ENCODE results near the gene RAD9A. TPM values are rescaled to one million over a fixed set of nuclear protein-coding genes. Genes with fewer than 3 reads are reported as not detected.

The RAD9A gene
- total and polyA plus RNA-seq, 9 of the 15 experiments (the other 6 are each of a cell fraction or from before 2014, with no cell fraction given), result 1.4 to 41.2 (median 16.1) TPM

DNA sequence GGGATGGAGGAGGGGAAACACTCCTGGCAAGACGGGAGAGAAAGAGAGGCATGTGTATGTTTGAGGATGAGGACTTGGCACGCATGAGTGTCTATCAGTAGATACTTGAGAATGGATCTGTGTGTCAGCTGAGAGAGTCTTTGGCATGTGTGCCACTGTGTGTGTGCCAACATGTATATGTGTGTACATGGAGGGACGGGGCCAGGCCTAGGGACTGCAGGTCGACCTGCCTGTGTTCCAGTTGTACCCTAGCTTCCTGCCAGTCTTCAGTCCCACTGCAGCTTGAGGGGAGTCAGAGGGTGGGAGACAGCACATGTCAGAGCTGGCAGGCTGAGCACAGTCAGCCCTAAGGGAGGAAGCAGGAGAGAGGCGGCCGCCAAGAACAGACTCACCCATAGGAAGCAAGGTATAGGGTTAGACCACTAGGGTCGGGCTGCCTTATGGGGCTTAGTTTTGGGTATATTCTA is 24.0 kb upstream of the RAD9A start:
- WGBS (ENCODE audit: insufficient coverage, low coverage, missing lambda C conversion rate), result 56% methylated on average over 5 of the region's 7 CpGs
- Histone ChIP-seq H3K9me1 (ENCODE audit: control insufficient read depth, insufficient read depth, low read length) (no peaks in the 10 kb centered on the region), H4K20me1 (replicated peaks; ENCODE audit: control insufficient read depth, insufficient read depth, low read length) (no peaks in the 10 kb centered on the region), H3K4me2 (ENCODE audit: insufficient read depth, low read length) (no peak overlapping the region), H3K36me3 (ENCODE audit: control insufficient read depth, insufficient read depth, low read length) (peaks cover 5% of the 10 kb centered on the region; the same call in 1 of the 3 replicates), H3K27ac (ENCODE audit: extremely low read depth, low read depth, low read length) (no peak overlapping the region), H3K27me3 (ENCODE audit: control insufficient read depth in 2 of 2, insufficient read depth in 2 of 2, low read length in 2 of 2) (no peaks in the 10 kb centered on the region), H2AFZ (ENCODE audit: low read depth, low read length) (no peak overlapping the region), H3K79me2 (ENCODE audit: control insufficient read depth, insufficient read depth, low read length) (peaks cover 23% of the 10 kb centered on the region; the same call in 1 of the 3 replicates), H3K4me3 (no peak overlapping the region), H3K9ac (ENCODE audit: insufficient read depth in 1 of 2, low read depth in 2 of 2, low read length in 2 of 2) (peak overlapping the region in 1 of 2 experiments; percentile 31; a peak in 1 of 4 replicates), H3K9me3 (replicated peaks; ENCODE audit: control insufficient read depth, insufficient read depth, low read depth, low read length) (no peaks in the 10 kb centered on the region), H3K4me1 (replicated peaks in 1 of 2; ENCODE audit: control insufficient read depth in 2 of 2, insufficient read depth in 2 of 2, low read length in 2 of 2) (peaks cover 28 to 65% of the 10 kb centered on the region in 2 experiments)
- in situ Hi-C loops (cut with MboI) (no loop called here), intact Hi-C loops (cut with micrococcal nuclease) (no loop called here)
- no peak for DNase-seq (ENCODE audit: extremely low read depth in 1 of 4, low spot score in 3 of 4)
- no peak for ATAC-seq
- BruUV-seq (replicated peaks), result no TSS peak
- CTCF ChIA-PET (ENCODE audit: low intra/inter-chr PET ratio), result no interaction called here
- POLR2A ChIA-PET, result interaction anchor here (0.8 to 1.0 kb wide), 2 partner anchors 9 to 11 kb away, joined by 3 read pairs; no protein-coding TSS in a partner anchor
- TF ChIP-seq POLR2AphosphoS5 (IDR thresholded peaks at IDR 0.05; ENCODE audit: control insufficient read depth, insufficient read depth, low read depth, low read length), result peak; percentile 19; the same call in 1 of the 2 replicates
- no peak for TF ChIP-seq CBX5 (IDR thresholded peaks at IDR 0.05; ENCODE audit: borderline replicate concordance, low read depth)
- FAIRE-seq, result no peak

DNA sequence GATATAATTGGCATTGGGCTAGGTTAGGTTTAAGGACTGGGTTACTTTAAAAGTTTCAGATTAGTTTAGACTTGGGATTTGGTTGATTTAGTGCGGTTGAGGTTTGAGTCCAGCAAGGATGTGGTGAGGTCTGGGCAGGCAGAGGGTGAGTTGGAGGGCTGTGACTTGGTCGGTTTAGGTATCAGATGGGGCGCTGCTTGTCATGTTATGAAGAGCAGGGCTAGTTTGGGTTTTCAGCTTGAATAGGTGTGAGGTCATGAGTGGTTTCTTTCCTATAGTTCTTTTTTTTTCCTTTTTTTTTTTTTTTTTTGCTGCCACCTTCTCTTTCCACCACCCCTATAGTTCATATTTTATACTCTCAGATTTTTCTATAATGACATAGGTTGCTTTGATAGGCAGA is 23.2 kb upstream of the RAD9A start:
- no peak overlapping the region for H3K4me2 ChIP-seq (ENCODE audit: insufficient read depth, low read length)
- DNase-seq (ENCODE audit: extremely low read depth in 1 of 4, low spot score in 3 of 4) (no peak), FAIRE-seq (no peak), ATAC-seq (no peak)
- no peak overlapping the region for H3K9ac ChIP-seq (ENCODE audit: insufficient read depth in 1 of 2, low read depth in 2 of 2, low read length in 2 of 2)
- no peak overlapping the region for H3K27ac ChIP-seq (ENCODE audit: extremely low read depth, low read depth, low read length)
- H3K4me1 ChIP-seq (replicated peaks in 1 of 2; ENCODE audit: control insufficient read depth in 2 of 2, insufficient read depth in 2 of 2, low read length in 2 of 2), result peaks cover 28 to 70% of the 10 kb centered on the region in 2 experiments
- H3K9me1 ChIP-seq (ENCODE audit: control insufficient read depth, insufficient read depth, low read length), result no peaks in the 10 kb centered on the region
- peaks cover 29% of the 10 kb centered on the region; the same call in 1 of the 3 replicates for H3K79me2 ChIP-seq (ENCODE audit: control insufficient read depth, insufficient read depth, low read length)
- 65% methylated on average over 3 of the region's 3 CpGs for WGBS (ENCODE audit: insufficient coverage, low coverage, missing lambda C conversion rate)
- peaks cover 5% of the 10 kb centered on the region; the same call in 1 of the 3 replicates for H3K36me3 ChIP-seq (ENCODE audit: control insufficient read depth, insufficient read depth, low read length)
- H3K9me3 ChIP-seq (replicated peaks; ENCODE audit: control insufficient read depth, insufficient read depth, low read depth, low read length), result no peaks in the 10 kb centered on the region
- no TSS peak for BruUV-seq (replicated peaks)
- intact Hi-C loops (cut with micrococcal nuclease) (no loop called here), in situ Hi-C loops (cut with MboI) (no loop called here)
- no peak overlapping the region for H2AFZ ChIP-seq (ENCODE audit: low read depth, low read length)
- H3K27me3 ChIP-seq (ENCODE audit: control insufficient read depth in 2 of 2, insufficient read depth in 2 of 2, low read length in 2 of 2), result no peaks in the 10 kb centered on the region
- H4K20me1 ChIP-seq (replicated peaks; ENCODE audit: control insufficient read depth, insufficient read depth, low read length), result no peaks in the 10 kb centered on the region
- H3K4me3 ChIP-seq, result no peak overlapping the region
- POLR2A ChIA-PET, result interaction anchor here (0.6 to 1.3 kb wide), 3 partner anchors 9 to 86 kb away, joined by 3 to 5 read pairs (median 5); no protein-coding TSS in a partner anchor
- CTCF ChIA-PET (ENCODE audit: low intra/inter-chr PET ratio), result no interaction called here
- no peak for TF ChIP-seq THRAP3 (IDR thresholded peaks at IDR 0.05; ENCODE audit: borderline replicate concordance)
- TF ChIP-seq, protein P1, sequence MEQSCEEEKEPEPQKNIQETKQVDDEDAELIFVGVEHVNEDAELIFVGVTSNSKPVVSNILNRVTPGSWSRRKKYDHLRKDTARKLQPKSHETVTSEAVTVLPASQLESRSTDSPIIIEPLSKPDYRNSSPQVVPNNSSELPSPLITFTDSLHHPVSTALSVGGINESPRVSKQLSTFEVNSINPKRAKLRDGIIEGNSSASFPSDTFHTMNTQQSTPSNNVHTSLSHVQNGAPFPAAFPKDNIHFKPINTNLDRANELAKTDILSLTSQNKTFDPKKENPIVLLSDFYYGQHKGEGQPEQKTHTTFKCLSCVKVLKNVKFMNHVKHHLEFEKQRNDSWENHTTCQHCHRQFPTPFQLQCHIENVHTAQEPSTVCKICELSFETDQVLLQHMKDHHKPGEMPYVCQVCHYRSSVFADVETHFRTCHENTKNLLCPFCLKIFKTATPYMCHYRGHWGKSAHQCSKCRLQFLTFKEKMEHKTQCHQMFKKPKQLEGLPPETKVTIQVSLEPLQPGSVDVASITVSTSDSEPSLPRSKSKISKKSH (CRISPR knock-in tag; IDR thresholded peaks at IDR 0.05), result no peak
- TF ChIP-seq, protein P2, sequence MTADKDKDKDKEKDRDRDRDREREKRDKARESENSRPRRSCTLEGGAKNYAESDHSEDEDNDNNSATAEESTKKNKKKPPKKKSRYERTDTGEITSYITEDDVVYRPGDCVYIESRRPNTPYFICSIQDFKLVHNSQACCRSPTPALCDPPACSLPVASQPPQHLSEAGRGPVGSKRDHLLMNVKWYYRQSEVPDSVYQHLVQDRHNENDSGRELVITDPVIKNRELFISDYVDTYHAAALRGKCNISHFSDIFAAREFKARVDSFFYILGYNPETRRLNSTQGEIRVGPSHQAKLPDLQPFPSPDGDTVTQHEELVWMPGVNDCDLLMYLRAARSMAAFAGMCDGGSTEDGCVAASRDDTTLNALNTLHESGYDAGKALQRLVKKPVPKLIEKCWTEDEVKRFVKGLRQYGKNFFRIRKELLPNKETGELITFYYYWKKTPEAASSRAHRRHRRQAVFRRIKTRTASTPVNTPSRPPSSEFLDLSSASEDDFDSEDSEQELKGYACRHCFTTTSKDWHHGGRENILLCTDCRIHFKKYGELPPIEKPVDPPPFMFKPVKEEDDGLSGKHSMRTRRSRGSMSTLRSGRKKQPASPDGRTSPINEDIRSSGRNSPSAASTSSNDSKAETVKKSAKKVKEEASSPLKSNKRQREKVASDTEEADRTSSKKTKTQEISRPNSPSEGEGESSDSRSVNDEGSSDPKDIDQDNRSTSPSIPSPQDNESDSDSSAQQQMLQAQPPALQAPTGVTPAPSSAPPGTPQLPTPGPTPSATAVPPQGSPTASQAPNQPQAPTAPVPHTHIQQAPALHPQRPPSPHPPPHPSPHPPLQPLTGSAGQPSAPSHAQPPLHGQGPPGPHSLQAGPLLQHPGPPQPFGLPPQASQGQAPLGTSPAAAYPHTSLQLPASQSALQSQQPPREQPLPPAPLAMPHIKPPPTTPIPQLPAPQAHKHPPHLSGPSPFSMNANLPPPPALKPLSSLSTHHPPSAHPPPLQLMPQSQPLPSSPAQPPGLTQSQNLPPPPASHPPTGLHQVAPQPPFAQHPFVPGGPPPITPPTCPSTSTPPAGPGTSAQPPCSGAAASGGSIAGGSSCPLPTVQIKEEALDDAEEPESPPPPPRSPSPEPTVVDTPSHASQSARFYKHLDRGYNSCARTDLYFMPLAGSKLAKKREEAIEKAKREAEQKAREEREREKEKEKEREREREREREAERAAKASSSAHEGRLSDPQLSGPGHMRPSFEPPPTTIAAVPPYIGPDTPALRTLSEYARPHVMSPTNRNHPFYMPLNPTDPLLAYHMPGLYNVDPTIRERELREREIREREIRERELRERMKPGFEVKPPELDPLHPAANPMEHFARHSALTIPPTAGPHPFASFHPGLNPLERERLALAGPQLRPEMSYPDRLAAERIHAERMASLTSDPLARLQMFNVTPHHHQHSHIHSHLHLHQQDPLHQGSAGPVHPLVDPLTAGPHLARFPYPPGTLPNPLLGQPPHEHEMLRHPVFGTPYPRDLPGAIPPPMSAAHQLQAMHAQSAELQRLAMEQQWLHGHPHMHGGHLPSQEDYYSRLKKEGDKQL (CRISPR knock-in tag; IDR thresholded peaks at IDR 0.05; ENCODE audit: borderline replicate concordance), result no peak
- TF ChIP-seq MECOM (CRISPR knock-in tag; IDR thresholded peaks at IDR 0.05), result no peak
- TF ChIP-seq MBD2 (IDR thresholded peaks at IDR 0.05; ENCODE audit: borderline replicate concordance, low read depth), result no peak
- TF ChIP-seq RNF2 (IDR thresholded peaks at IDR 0.05), result no peak
- TF ChIP-seq PTBP1 (IDR thresholded peaks at IDR 0.05; ENCODE audit: low read depth, low read length), result no peak
- no peak for TF ChIP-seq HDGF (IDR thresholded peaks at IDR 0.05)
